ENCODE data around the gene FOXR1. TPM values are rescaled to one million over a fixed set of nuclear protein-coding genes. Genes with fewer than 3 reads are reported as not detected.

FOXR1 gene, protein sequence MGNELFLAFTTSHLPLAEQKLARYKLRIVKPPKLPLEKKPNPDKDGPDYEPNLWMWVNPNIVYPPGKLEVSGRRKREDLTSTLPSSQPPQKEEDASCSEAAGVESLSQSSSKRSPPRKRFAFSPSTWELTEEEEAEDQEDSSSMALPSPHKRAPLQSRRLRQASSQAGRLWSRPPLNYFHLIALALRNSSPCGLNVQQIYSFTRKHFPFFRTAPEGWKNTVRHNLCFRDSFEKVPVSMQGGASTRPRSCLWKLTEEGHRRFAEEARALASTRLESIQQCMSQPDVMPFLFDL
- total RNA-seq, result not detected

GRCh38 chr11:118971646-118972045, at the start of gene FOXR1:
TSS of gene FOXR1 (plus strand) at chr11:118971761. CDS start at chr11:118971932, 171 bp downstream.
- ATAC-seq (ENCODE audit: low FRiP score) (no peak), DNase-seq (ENCODE audit: low spot score) (no peak)
- TF ChIP-seq, protein P1, sequence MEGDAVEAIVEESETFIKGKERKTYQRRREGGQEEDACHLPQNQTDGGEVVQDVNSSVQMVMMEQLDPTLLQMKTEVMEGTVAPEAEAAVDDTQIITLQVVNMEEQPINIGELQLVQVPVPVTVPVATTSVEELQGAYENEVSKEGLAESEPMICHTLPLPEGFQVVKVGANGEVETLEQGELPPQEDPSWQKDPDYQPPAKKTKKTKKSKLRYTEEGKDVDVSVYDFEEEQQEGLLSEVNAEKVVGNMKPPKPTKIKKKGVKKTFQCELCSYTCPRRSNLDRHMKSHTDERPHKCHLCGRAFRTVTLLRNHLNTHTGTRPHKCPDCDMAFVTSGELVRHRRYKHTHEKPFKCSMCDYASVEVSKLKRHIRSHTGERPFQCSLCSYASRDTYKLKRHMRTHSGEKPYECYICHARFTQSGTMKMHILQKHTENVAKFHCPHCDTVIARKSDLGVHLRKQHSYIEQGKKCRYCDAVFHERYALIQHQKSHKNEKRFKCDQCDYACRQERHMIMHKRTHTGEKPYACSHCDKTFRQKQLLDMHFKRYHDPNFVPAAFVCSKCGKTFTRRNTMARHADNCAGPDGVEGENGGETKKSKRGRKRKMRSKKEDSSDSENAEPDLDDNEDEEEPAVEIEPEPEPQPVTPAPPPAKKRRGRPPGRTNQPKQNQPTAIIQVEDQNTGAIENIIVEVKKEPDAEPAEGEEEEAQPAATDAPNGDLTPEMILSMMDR (IDR thresholded peaks at IDR 0.05), result no peak

DNA sequence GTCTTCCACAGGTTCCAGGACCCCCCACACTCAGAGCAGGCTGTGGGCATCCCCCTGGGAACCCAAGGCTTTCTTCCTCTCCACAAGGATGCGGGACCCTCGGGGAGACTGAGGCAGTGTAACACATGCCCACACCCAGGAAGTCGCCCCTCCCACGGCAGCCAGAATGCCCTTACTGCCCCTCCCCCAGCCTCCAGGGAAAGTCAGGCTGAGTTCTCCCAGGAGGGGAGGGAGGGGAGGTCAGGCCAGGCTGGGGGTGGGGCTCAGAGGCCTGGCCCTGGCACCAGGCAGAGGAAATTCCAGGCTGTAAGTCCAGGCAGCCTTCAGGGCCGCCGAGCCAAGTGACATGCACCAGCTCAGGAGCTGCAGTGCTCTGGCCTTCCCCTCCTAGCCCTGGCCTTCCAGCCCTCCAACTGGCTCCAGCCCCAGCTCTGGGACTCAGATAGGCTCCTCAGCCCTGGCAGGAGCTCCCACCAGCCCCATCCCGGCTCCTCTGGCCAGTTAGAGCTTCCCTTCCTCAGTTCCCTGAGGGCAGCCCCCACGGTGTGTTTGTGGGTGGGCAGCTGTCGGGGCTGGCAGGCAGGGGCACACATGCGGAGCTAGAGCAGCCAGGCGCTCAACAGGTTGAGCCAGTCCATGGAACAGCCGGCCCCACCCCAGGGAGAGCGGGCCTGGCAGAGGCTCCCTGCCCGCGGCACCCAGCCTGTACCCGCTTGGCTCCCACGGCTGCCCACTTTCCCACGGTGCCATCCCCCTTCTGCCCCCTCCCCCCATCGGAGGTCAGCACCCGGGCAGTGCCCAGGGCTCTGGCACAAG, 49.4 kb upstream of the FOXR1 start:
- ATAC-seq (ENCODE audit: low FRiP score), result peak; percentile 5
- TF ChIP-seq, protein P1 (IDR thresholded peaks at IDR 0.05), result no peak

DNA sequence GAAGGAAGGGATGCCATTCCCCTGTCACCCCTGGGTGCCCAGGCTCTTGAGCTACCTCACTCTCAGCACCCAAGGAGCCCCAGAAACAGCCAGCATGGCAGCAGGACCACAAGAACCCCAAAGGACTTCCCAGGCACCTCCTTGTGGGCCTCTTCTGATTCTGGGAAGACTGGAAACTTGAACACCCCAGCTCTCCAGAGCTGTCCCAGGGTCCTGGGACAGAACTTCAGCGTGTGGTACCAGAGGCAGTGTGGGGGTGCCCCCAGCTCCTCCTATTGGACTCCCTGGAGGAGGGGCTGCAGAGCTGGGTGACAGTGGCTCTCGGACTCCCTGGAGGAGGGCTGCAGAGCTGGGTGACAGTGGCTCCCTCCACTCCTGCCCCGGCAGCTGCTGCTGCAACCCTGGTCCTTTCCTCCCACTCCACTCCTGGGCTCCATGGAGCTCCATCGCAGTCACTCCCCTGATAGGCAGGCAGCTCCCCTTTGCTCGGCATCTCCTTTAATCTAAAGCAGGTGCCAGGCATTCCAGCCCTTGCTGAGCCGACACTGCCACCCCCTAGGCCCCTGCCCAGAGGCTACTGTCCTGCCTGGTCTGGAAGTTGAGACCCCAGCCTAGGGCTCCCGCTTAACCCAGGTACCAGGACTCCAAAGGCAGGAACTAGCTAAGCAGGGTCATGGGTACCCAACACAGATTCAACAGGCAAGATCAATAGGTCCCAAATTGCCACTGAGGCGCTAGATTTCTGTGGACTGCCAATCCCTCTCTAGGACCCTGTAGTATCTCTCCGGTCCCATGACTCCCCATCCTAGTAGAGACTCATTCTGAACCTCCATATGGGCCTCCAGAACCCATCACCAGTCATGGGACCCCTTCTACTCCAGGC, 48.6 kb upstream of the FOXR1 start:
- no peak for ATAC-seq (ENCODE audit: low FRiP score)

More for the DNA sequence above, 49.4 kb upstream of the FOXR1 start:
- no peak for DNase-seq (ENCODE audit: low spot score)

DNA sequence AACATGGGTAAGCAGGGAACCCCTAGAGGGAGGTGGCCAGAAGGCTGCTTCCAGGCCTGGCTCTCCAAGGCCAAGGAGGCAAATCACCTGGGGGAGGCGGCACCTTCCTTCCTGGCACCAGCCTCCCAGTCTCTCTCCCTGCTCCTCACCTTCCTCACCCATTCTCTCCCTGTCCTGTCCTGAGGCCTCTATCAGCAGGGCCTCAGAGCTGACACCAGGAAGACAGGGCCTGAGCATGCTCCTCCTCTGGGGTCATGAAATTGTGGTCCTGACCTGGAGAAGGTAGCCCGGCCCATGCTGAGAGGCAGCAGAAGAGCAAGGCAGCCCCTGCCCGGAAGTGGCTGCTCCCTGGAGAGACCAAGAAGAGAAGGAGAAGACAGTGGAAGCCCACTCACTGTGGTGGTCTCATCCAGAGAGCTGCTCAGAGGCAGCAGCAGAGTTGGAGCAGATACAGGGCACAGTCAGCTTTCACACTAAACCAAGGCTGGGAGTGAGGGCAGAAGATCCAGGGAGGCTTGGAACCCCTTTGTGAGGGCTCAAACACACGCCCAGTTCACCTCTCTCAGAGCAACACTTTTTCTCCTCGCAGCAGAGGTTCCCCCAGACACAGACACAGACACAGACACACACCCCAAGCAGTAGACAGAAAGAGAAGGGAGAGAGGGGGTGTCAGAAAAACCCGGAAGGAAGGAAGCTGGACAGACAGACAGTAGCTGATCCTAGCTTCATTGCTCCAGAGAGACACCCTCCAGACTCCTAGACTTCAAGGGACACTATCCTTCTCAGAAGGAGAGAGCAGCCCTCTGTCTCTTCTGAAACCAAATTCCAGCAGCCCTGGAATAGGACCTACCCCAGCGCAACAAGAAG, 47.6 kb upstream of the FOXR1 start:
- ATAC-seq (ENCODE audit: low FRiP score) (no peak), DNase-seq (ENCODE audit: low spot score) (no peak)
- TF ChIP-seq, protein P1 (IDR thresholded peaks at IDR 0.05), result no peak

More for the DNA sequence above, 48.6 kb upstream of the FOXR1 start:
- DNase-seq (ENCODE audit: low spot score), result no peak
- TF ChIP-seq, protein P1 (IDR thresholded peaks at IDR 0.05), result no peak

DNA sequence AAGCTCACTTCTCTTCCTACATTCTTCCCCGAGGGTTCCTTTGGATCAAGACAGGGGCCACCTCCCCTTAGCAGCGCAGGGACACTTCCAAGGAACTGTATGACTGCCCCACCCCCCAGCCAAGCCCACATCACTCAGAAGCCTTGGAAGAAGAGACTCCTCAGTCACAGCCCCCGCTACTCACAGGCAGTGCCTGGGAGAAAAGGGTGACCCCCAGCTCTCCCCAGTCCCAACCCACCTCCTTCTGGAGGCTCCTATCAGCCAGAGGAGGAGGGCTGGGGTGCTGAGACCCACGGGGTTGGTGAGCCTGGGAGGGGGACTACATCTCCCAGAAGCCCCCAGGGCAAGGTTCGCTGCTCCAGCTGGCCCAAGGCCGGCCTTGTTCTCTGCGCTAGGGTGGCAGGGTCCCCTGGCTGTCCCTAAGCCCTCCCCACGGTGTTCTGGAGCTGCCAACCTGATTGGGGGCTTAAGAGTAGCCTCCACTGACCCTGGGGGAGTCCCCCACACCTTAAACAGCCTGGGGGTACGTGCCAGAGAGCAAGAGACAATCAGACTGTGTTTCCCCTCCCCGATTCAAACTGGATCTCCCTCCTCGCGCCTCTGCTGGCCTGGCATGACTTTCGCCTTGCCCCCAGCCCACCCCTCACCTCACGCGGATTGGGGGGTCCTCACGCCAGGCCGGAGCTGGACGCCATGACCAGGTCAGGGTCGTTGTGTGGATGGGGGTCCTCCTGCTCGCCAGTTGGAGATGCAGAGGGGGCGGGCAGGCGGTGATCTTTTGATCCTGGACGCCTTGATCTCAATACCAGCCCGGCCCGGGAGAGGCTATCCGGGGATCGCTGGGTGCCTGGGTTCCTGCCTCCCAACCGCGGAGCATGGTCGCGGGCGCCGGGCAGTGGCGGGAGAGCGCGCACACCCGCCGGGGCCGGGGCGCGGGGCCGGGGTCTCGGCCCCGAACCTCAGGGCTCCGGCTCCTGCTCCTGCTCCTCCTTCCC, 46.7 kb upstream of the FOXR1 start:
- no peak for ATAC-seq (ENCODE audit: low FRiP score)
- no peak for DNase-seq (ENCODE audit: low spot score)
- TF ChIP-seq, protein P1 (IDR thresholded peaks at IDR 0.05), result no peak
